ENCODE measurements around the gene LRCH1.

The LRCH1 gene

DNA sequence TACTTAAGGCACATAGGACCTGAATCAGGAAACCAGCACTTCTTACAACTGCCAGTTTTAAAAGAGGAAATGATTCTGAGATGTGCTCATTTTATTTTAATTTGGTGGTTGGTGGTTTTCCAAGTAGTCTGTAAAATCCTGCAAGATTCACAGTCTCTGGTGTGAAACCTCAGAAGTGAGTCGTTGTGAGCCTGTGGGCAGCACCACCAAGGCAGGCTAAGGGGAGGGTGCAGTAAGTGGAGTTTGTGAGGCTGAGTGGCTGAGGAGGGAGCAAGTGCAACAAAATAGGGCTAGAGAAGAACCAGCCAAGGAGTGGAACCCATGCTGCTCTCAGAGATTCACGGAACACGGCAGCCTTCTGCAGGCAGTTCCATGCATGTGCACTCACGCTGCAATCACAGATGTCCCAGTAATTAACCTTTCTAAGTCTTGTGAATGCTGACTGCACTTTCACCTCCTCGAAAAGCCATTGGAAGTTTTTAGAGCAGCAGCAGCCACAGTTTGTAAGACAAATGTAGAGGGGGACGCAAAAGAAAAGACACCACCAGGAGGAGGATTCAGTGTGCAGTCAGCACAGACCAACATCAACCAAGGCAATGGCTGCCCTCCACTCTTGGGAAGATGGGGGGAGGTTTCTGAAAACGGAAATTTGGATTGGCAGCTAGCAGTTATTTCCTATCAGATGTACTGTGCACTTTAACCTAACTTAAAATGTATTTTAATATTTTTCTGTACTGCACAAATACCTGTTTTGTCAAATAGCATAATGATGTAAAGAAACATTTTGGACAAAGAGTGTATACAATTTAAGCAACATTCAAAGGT, 199.1 kb downstream of the LRCH1 start:
- peak overlapping the region; percentile 34; the same call in 1 of the 2 replicates for H3K4me2 ChIP-seq (ENCODE audit: insufficient read depth, low read length)
- TF ChIP-seq EZH2 (IDR thresholded peaks at IDR 0.05; ENCODE audit: borderline replicate concordance, low read depth, low read length, severe bottlenecking) (no peak), CTCF (IDR thresholded peaks at IDR 0.05; ENCODE audit: borderline replicate concordance, extremely low read depth, low read length, poor library complexity, severe bottlenecking) (peak; percentile 55)
- peak overlapping the region; percentile 70; the same call in 1 of the 2 replicates for H3K27ac ChIP-seq (ENCODE audit: low read length)
- peaks cover 8% of the 10 kb centered on the region; the same call in 1 of the 2 replicates for H4K20me1 ChIP-seq (ENCODE audit: insufficient read depth, low read length)
- H3K79me2 ChIP-seq (ENCODE audit: insufficient read depth, low read length): no peaks in the 10 kb centered on the region
- H3K9ac ChIP-seq (ENCODE audit: low read depth, low read length): no peak overlapping the region; the same call in 1 of the 2 replicates
- H3K27me3 ChIP-seq (ENCODE audit: insufficient read depth, low read length, poor library complexity): no peaks in the 10 kb centered on the region
- no peak overlapping the region for H2AFZ ChIP-seq (ENCODE audit: low read depth, low read length)
- H3K36me3 ChIP-seq (ENCODE audit: insufficient read depth, low read length): peaks cover 47% of the 10 kb centered on the region
- ATAC-seq (ENCODE audit: insufficient read depth, low read depth): peak; percentile 97
- no peak overlapping the region for H3K4me3 ChIP-seq (ENCODE audit: low read depth in 1 of 2, low read length in 2 of 2)
- peaks cover 36% of the 10 kb centered on the region for H3K4me1 ChIP-seq (ENCODE audit: insufficient read depth, low read length)
- peak; percentile 80 for DNase-seq
- no peaks in the 10 kb centered on the region for H3K9me3 ChIP-seq (ENCODE audit: insufficient read depth, low read length, severe bottlenecking)

- H3K4me1 ChIP-seq (ENCODE audit: insufficient read depth, low read length): peaks cover 36% of the 10 kb centered on the region
- no peaks in the 10 kb centered on the region for H3K79me2 ChIP-seq (ENCODE audit: insufficient read depth, low read length)
- H3K27ac ChIP-seq (ENCODE audit: low read length): no peak overlapping the region
- H3K9me3 ChIP-seq (ENCODE audit: insufficient read depth, low read length, severe bottlenecking): no peaks in the 10 kb centered on the region
- peaks cover 41% of the 10 kb centered on the region for H3K36me3 ChIP-seq (ENCODE audit: insufficient read depth, low read length)
- DNase-seq (no peak), ATAC-seq (ENCODE audit: insufficient read depth, low read depth) (no peak)
- H3K27me3 ChIP-seq (ENCODE audit: insufficient read depth, low read length, poor library complexity): no peaks in the 10 kb centered on the region
- H2AFZ ChIP-seq (ENCODE audit: low read depth, low read length): no peak overlapping the region
- H3K9ac ChIP-seq (ENCODE audit: low read depth, low read length): no peak overlapping the region
- TF ChIP-seq CTCF (IDR thresholded peaks at IDR 0.05; ENCODE audit: borderline replicate concordance, extremely low read depth, low read length, poor library complexity, severe bottlenecking) (no peak), EZH2 (IDR thresholded peaks at IDR 0.05; ENCODE audit: borderline replicate concordance, low read depth, low read length, severe bottlenecking) (no peak)
- H4K20me1 ChIP-seq (ENCODE audit: insufficient read depth, low read length): peaks cover 8% of the 10 kb centered on the region; the same call in 1 of the 2 replicates
- H3K4me2 ChIP-seq (ENCODE audit: insufficient read depth, low read length): no peak overlapping the region
- H3K4me3 ChIP-seq (ENCODE audit: low read depth in 1 of 2, low read length in 2 of 2): no peak overlapping the region
Measured at GRCh38 chr13:46753137-46753536, 200.2 kb downstream of the LRCH1 start.

GRCh38 chr13:46753917-46754316, 200.9 kb downstream of the LRCH1 start:
- peaks cover 6% of the 10 kb centered on the region; the same call in 1 of the 2 replicates for H4K20me1 ChIP-seq (ENCODE audit: insufficient read depth, low read length)
- H3K4me3 ChIP-seq (ENCODE audit: low read depth in 1 of 2, low read length in 2 of 2): no peak overlapping the region
- no peak for DNase-seq
- peaks cover 33% of the 10 kb centered on the region for H3K36me3 ChIP-seq (ENCODE audit: insufficient read depth, low read length)
- no peak overlapping the region for H3K27ac ChIP-seq (ENCODE audit: low read length)
- TF ChIP-seq CTCF (IDR thresholded peaks at IDR 0.05; ENCODE audit: borderline replicate concordance, extremely low read depth, low read length, poor library complexity, severe bottlenecking): no peak
- TF ChIP-seq EZH2 (IDR thresholded peaks at IDR 0.05; ENCODE audit: borderline replicate concordance, low read depth, low read length, severe bottlenecking): no peak
- no peak overlapping the region for H2AFZ ChIP-seq (ENCODE audit: low read depth, low read length)
- H3K9ac ChIP-seq (ENCODE audit: low read depth, low read length): no peak overlapping the region
- no peaks in the 10 kb centered on the region for H3K79me2 ChIP-seq (ENCODE audit: insufficient read depth, low read length)
- H3K4me1 ChIP-seq (ENCODE audit: insufficient read depth, low read length): peaks cover 35% of the 10 kb centered on the region
- no peaks in the 10 kb centered on the region for H3K27me3 ChIP-seq (ENCODE audit: insufficient read depth, low read length, poor library complexity)
- H3K4me2 ChIP-seq (ENCODE audit: insufficient read depth, low read length): no peak overlapping the region
- no peaks in the 10 kb centered on the region for H3K9me3 ChIP-seq (ENCODE audit: insufficient read depth, low read length, severe bottlenecking)
- ATAC-seq (ENCODE audit: insufficient read depth, low read depth): no peak
